HepG2 (cell line): ENCODE results near the gene SUPV3L1. TPM values are rescaled to one million over a fixed set of nuclear protein-coding genes. Genes with fewer than 3 reads are reported as not detected.

ENCODE experiments used
- ATAC-seq: fragments of 200-7000 bp; cut with Tn5 transposase; 3 replicates; pipeline ENCODE4 v1.9.1; 2020; ENCODE audit warnings: mild to moderate bottlenecking, moderate library complexity
- BruUV-seq: library from RNA; stranded (reverse); fragments of 400-500 nt; replicated peaks from 2 replicates; lab custom pipeline; 2021; lab: Mats Ljungman, UMichigan
- CTCF ChIA-PET: fragments of 300-600 bp; formaldehyde crosslinking; extraction: SDS; loops from one replicate; lab custom pipeline; 2021; ENCODE audit warnings: low total read pairs, inconsistent platforms, low intra/inter-chr PET ratio; lab: Yijun Ruan, JAX
- POLR2A ChIA-PET: fragments of 350-600 bp; sonication (Branson Sonifier 250); formaldehyde crosslinking; loops from one replicate; lab custom pipeline; 2020; ENCODE audit warnings: antibody characterized with exemption, inconsistent platforms; lab: Yijun Ruan, JAX
- DNase-seq: peaks from one replicate; pipeline ENCODE4 v3.0.0-alpha.2; 2015; ENCODE audit warnings: low spot score
- FAIRE-seq: peaks from 3 replicates; lab custom pipeline; 2011; peaks lifted over from hg19 to GRCh38; lab: Jason Lieb, UNC
- H2AFZ ChIP-seq: one replicate; pipeline ENCODE4 v1.6.1; 2011; ENCODE audit warnings: low read length, inconsistent platforms
- H3K27ac ChIP-seq: fragments of 300-600 bp; 3 replicates; pipeline ENCODE4 v1.8.0; 2011; ENCODE audit warnings: mixed run types, mild to moderate bottlenecking, mixed read lengths, low read length, inconsistent platforms; ENCODE audit not compliant: insufficient read depth; ENCODE audit errors: extremely low read length
- H3K27me3 ChIP-seq, 2 experiments: fragments of 200-600 bp in 1 of 2; 2 replicates in 1 of 2; 3 replicates in 1 of 2; pipeline versions ENCODE4 v1.6.0 to v1.8.0; 2011; ENCODE audit warnings: low read length in 2 of 2, mild to moderate bottlenecking in 2 of 2, moderate library complexity in 2 of 2, inconsistent platforms in 1 of 2; ENCODE audit not compliant: insufficient read depth in 2 of 2, control insufficient read depth in 1 of 2
- H3K36me3 ChIP-seq, 2 experiments: fragments of 200-600 bp in 1 of 2; replicated peaks in 1 of 2; 2 replicates in 1 of 2; 3 replicates in 1 of 2; pipeline versions ENCODE4 v1.5.1 to v1.8.0; 2011; ENCODE audit warnings: low read length in 2 of 2, inconsistent platforms in 1 of 2; ENCODE audit not compliant: insufficient read depth in 2 of 2, control insufficient read depth in 1 of 2
- H3K4me1 ChIP-seq: 2 replicates; pipeline ENCODE4 v1.5.1; 2012; ENCODE audit warnings: low read length, inconsistent platforms; ENCODE audit not compliant: insufficient read depth
- H3K4me2 ChIP-seq: 2 replicates; pipeline ENCODE4 v1.6.0; 2011; ENCODE audit warnings: low read depth, low read length, inconsistent platforms
- H3K4me3 ChIP-seq, 3 experiments: fragments of 200-600 bp in 1 of 3; sonication (generic), shearing (Covaris generic) in 1 of 3; replicated peaks in 1 of 3; 2 replicates each; pipeline ENCODE4 v1.5.1; 2011 to 2016; ENCODE audit warnings: low read length in 3 of 3, inconsistent platforms in 2 of 3, low read depth in 2 of 3, mild to moderate bottlenecking in 2 of 3, control low read depth in 1 of 3, mixed read lengths in 1 of 3; ENCODE audit not compliant: insufficient read depth in 1 of 3
- H3K79me2 ChIP-seq: one replicate; pipeline ENCODE4 v1.6.1; 2011; ENCODE audit warnings: low read length, inconsistent platforms; ENCODE audit not compliant: insufficient read depth
- H3K9ac ChIP-seq: 2 replicates; pipeline ENCODE4 v1.6.0; 2011; ENCODE audit warnings: mild to moderate bottlenecking, low read depth, low read length, inconsistent platforms; ENCODE audit not compliant: insufficient read depth
- H3K9me3 ChIP-seq: 2 replicates; pipeline ENCODE4 v1.5.1; 2012; ENCODE audit warnings: mild to moderate bottlenecking, low read length
- H4K20me1 ChIP-seq: 2 replicates; pipeline ENCODE4 v1.6.0; 2011; ENCODE audit warnings: inconsistent platforms, mild to moderate bottlenecking, low read length, moderate library complexity; ENCODE audit not compliant: insufficient read depth
- FOXK1 ChIP-seq: sonication (generic); formaldehyde crosslinking; IDR thresholded peaks from 2 replicates; pipeline ENCODE4 v1.4.0; 2020; ENCODE audit warnings: low read depth, missing genetic modification reagents, borderline replicate concordance
- HNRNPLL ChIP-seq: fragments of 200-400 bp; formaldehyde crosslinking; IDR thresholded peaks from 2 replicates; pipeline ENCODE4 v1.6.1; 2017; ENCODE audit warnings: mild to moderate bottlenecking, low read depth, low read length; ENCODE audit not compliant: poor library complexity, severe bottlenecking
- POGK ChIP-seq: sonication (generic); formaldehyde crosslinking; conservative IDR thresholded peaks from 2 replicates; pipeline ENCODE4 v1.8.0; 2022; ENCODE audit warnings: mild to moderate bottlenecking, moderate library complexity, missing genetic modification reagents
- ZC3H4 ChIP-seq: sonication (generic); formaldehyde crosslinking; IDR thresholded peaks from 2 replicates; pipeline ENCODE4 v1.4.0; 2020; ENCODE audit warnings: missing genetic modification reagents, borderline replicate concordance
- WGBS: methylation state at CpG from one replicate; pipeline ENCODE4 v1.1.6; 2017; ENCODE audit warnings: low lambda C conversion rate; 5-methylcytosine and 5-hydroxymethylcytosine counted together
- in situ Hi-C: cut with HindIII; loops from 2 replicates; pipeline ENCODE4 v1.10.0; 2017; ENCODE audit warnings: low pct_unique_long_range_greater_than_20kb; ENCODE audit not compliant: extremely low pct_ligation_motif_present
- intact Hi-C: fragments of 100-400 bp; cut with micrococcal nuclease; formaldehyde crosslinking; loops from one replicate; pipeline ENCODE4 v1.10.0; 2022; ENCODE audit not compliant: unreplicated experiment
- polyA plus RNA-seq, 8 experiments: library from polyadenylated mRNA; depleted of rRNA in 3 of 8; stranded (reverse) in 7 of 8; unstranded in 1 of 8; fragments of >200 nt; fragmentation: Illumina TruSeq in 4 of 8; extraction: Trizol in 4 of 8; gene quantifications; 2 replicates each; pipeline versions ENCODE4 v1.2.1 to v1.2.3, GENCODE V29; 2011 to 2016; ENCODE audit warnings: low read depth in 4 of 8, missing spikeins in 1 of 8, mixed read lengths in 1 of 8; ENCODE audit not compliant: insufficient read depth in 1 of 8
- total RNA-seq, 5 experiments: library from RNA; depleted of rRNA; stranded (reverse); fragments of >200 nt; fragmentation: Illumina TruSeq; extraction: Trizol; gene quantifications; 2 replicates each; pipeline ENCODE4 v1.2.3, GENCODE V29; 2016; ENCODE audit warnings: low read depth in 1 of 5
- TF ChIP-seq, protein P1 (sequence below): sonication (generic); formaldehyde crosslinking; IDR thresholded peaks from 2 replicates; pipeline ENCODE4 v1.4.0; 2020; ENCODE audit warnings: low read depth, mild to moderate bottlenecking, missing genetic modification reagents
- TF ChIP-seq, protein P2 (sequence below): sonication (generic); formaldehyde crosslinking; IDR thresholded peaks from 2 replicates; pipeline ENCODE4 v1.5.0; 2020; ENCODE audit warnings: missing genetic modification reagents
- TF ChIP-seq, protein P3 (sequence below): sonication (generic); formaldehyde crosslinking; IDR thresholded peaks from 2 replicates; pipeline ENCODE4 v1.4.0; 2020; ENCODE audit warnings: missing genetic modification reagents
- TF ChIP-seq, protein P4 (sequence below): IDR thresholded peaks from 2 replicates; pipeline ENCODE4 v1.6.1; 2016; ENCODE audit warnings: missing biosample characterization, missing genetic modification reagents, low read depth

SUPV3L1 gene
- total and polyA plus RNA-seq, 2 of the 13 experiments (the other 11 are each of a cell fraction or from before 2014, with no cell fraction given) = 28.8 to 45.7 TPM

DNA sequence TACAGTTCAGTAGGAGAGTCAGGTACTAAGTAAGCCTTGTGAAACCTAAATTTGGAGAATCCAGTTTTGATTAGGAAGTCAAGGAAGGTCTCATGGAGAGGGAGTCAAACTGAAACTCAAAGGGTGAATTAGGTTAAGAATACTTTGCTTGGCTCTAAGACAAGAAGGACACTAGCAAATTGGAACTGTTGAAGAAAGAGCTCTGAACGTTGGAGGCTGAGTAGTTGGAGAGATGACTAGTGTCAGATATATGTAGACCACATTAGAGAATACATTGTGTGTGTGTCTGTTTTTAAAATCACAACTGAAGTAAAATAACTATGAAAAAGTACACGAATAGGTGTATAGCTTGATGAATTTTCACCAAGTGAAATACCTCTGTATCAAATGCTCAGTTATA is 49.8 kb upstream of the SUPV3L1 start:
- ChIA-PET POLR2A (no interaction called here), CTCF (no interaction called here)
- H3K4me2 ChIP-seq = no peak overlapping the region
- no peaks in the 10 kb centered on the region for H3K9me3 ChIP-seq
- no peak overlapping the region for H3K9ac ChIP-seq
- in situ Hi-C loops (no loop called here), intact Hi-C loops (no loop called here)
- no peak for ATAC-seq
- peaks cover 73% of the 10 kb centered on the region for H3K79me2 ChIP-seq
- WGBS = 71% methylated on average over 2 of the region's 2 CpGs
- H3K4me3 ChIP-seq = no peak overlapping the region
- peaks cover 3 to 16% of the 10 kb centered on the region in 2 experiments; a peak in 3 of 5 replicates for H3K36me3 ChIP-seq
- no peak overlapping the region for H2AFZ ChIP-seq
- no peak for FAIRE-seq
- TF ChIP-seq, protein P1, sequence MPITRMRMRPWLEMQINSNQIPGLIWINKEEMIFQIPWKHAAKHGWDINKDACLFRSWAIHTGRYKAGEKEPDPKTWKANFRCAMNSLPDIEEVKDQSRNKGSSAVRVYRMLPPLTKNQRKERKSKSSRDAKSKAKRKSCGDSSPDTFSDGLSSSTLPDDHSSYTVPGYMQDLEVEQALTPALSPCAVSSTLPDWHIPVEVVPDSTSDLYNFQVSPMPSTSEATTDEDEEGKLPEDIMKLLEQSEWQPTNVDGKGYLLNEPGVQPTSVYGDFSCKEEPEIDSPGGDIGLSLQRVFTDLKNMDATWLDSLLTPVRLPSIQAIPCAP = no peak
- no peak for TF ChIP-seq ZC3H4 (CRISPR knock-in tag)
- TF ChIP-seq HNRNPLL = no peak
- TF ChIP-seq, protein P2, sequence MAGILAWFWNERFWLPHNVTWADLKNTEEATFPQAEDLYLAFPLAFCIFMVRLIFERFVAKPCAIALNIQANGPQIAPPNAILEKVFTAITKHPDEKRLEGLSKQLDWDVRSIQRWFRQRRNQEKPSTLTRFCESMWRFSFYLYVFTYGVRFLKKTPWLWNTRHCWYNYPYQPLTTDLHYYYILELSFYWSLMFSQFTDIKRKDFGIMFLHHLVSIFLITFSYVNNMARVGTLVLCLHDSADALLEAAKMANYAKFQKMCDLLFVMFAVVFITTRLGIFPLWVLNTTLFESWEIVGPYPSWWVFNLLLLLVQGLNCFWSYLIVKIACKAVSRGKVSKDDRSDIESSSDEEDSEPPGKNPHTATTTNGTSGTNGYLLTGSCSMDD (CRISPR knock-in tag) = no peak
- TF ChIP-seq, protein P3, sequence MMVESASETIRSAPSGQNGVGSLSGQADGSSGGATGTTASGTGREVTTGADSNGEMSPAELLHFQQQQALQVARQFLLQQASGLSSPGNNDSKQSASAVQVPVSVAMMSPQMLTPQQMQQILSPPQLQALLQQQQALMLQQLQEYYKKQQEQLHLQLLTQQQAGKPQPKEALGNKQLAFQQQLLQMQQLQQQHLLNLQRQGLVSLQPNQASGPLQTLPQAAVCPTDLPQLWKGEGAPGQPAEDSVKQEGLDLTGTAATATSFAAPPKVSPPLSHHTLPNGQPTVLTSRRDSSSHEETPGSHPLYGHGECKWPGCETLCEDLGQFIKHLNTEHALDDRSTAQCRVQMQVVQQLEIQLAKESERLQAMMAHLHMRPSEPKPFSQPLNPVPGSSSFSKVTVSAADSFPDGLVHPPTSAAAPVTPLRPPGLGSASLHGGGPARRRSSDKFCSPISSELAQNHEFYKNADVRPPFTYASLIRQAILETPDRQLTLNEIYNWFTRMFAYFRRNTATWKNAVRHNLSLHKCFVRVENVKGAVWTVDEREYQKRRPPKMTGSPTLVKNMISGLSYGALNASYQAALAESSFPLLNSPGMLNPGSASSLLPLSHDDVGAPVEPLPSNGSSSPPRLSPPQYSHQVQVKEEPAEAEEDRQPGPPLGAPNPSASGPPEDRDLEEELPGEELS (CRISPR knock-in tag) = no peak
- TF ChIP-seq FOXK1 (CRISPR knock-in tag) = no peak
- TF ChIP-seq POGK (CRISPR knock-in tag) = no peak
- TF ChIP-seq, protein P4, sequence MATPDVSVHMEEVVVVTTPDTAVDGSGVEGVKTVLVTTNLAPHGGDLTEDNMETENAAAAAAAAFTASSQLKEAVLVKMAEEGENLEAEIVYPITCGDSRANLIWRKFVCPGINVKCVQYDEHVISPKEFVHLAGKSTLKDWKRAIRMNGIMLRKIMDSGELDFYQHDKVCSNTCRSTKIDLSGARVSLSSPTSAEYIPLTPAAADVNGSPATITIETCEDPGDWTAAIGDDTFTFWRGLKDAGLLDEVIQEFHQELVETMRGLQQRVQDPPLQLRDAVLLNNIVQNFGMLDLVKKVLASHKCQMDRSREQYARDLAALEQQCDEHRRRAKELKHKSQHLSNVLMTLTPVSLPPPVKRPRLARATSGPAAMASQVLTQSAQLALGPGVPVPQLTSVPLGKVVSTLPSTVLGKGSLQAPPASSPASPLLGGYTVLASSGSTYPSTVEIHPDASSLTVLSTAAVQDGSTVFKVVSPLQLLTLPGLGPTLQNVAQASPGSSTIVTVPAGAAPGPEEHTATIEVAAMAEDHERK = no peak
- BruUV-seq = no TSS peak
- H4K20me1 ChIP-seq = no peaks in the 10 kb centered on the region
- H3K27me3 ChIP-seq = no peaks in the 10 kb centered on the region
- peaks cover 23% of the 10 kb centered on the region for H3K4me1 ChIP-seq
- DNase-seq = no peak
- no peak overlapping the region for H3K27ac ChIP-seq
